ENCODE data around the gene ANO10.

ANO10 gene

GRCh38 chr3:43366885-43367284 is 254.9 kb downstream of the ANO10 start:
- Histone ChIP-seq H4K20me1 (ENCODE audit: insufficient read depth, low read length) (no peaks in the 10 kb centered on the region), H3K9ac (ENCODE audit: low read length) (no peak overlapping the region), H3K27me3 (ENCODE audit: insufficient read depth, low read length) (no peaks in the 10 kb centered on the region), H3F3A (ENCODE audit: insufficient read depth, low read length) (no peaks in the 10 kb centered on the region), H3K27ac (ENCODE audit: low read depth, low read length, poor library complexity, severe bottlenecking) (no peak overlapping the region), H3K4me1 (ENCODE audit: insufficient read depth, low read length, severe bottlenecking) (no peaks in the 10 kb centered on the region), H3K9me2 (ENCODE audit: low read depth, low read length) (no peaks in the 10 kb centered on the region), H3K79me2 (ENCODE audit: insufficient read depth, low read length) (no peaks in the 10 kb centered on the region), H3K4me3 (ENCODE audit: low read depth, low read length, poor library complexity, severe bottlenecking) (no peak overlapping the region), H2AFZ (ENCODE audit: low read length) (no peak overlapping the region), H3K4me2 (ENCODE audit: low read length) (no peak overlapping the region), H3K36me3 (ENCODE audit: insufficient read depth, low read length) (no peaks in the 10 kb centered on the region), H3K9me3 (ENCODE audit: low read length) (no peaks in the 10 kb centered on the region)
- TF ChIP-seq EZH2 (IDR thresholded peaks at IDR 0.05; ENCODE audit: borderline replicate concordance, low read length) (no peak), CTCF (IDR thresholded peaks at IDR 0.05; ENCODE audit: low read length) (no peak)

- no peak overlapping the region for H3K27ac ChIP-seq (ENCODE audit: low read depth, low read length, poor library complexity, severe bottlenecking)
- no peak overlapping the region for H3K4me3 ChIP-seq (ENCODE audit: low read depth, low read length, poor library complexity, severe bottlenecking)
- no peaks in the 10 kb centered on the region for H3K27me3 ChIP-seq (ENCODE audit: insufficient read depth, low read length)
- no peaks in the 10 kb centered on the region for H3K9me2 ChIP-seq (ENCODE audit: low read depth, low read length)
- H3K4me2 ChIP-seq (ENCODE audit: low read length), result no peak overlapping the region
- H3F3A ChIP-seq (ENCODE audit: insufficient read depth, low read length), result no peaks in the 10 kb centered on the region
- no peaks in the 10 kb centered on the region for H3K36me3 ChIP-seq (ENCODE audit: insufficient read depth, low read length)
- no peaks in the 10 kb centered on the region for H3K4me1 ChIP-seq (ENCODE audit: insufficient read depth, low read length, severe bottlenecking)
- H3K9me3 ChIP-seq (ENCODE audit: low read length), result no peaks in the 10 kb centered on the region
- H4K20me1 ChIP-seq (ENCODE audit: insufficient read depth, low read length), result no peaks in the 10 kb centered on the region
- no peak for TF ChIP-seq CTCF (IDR thresholded peaks at IDR 0.05; ENCODE audit: low read length)
- TF ChIP-seq EZH2 (IDR thresholded peaks at IDR 0.05; ENCODE audit: borderline replicate concordance, low read length), result no peak
- no peak overlapping the region for H2AFZ ChIP-seq (ENCODE audit: low read length)
- H3K79me2 ChIP-seq (ENCODE audit: insufficient read depth, low read length), result no peaks in the 10 kb centered on the region
- no peak overlapping the region for H3K9ac ChIP-seq (ENCODE audit: low read length)
These were observed 255.3 kb downstream of the ANO10 start for GRCh38 chr3:43366481-43366880.

GRCh38 chr3:43365601-43366305 is 256.1 kb downstream of the ANO10 start:
- H3K27ac ChIP-seq (ENCODE audit: low read depth, low read length, poor library complexity, severe bottlenecking), result no peak overlapping the region

More at GRCh38 chr3:43365601-43366305, 256.1 kb downstream of the ANO10 start:
- Histone ChIP-seq H3K36me3 (ENCODE audit: insufficient read depth, low read length) (no peaks in the 10 kb centered on the region), H3K9me3 (ENCODE audit: low read length) (no peaks in the 10 kb centered on the region), H3K4me3 (ENCODE audit: low read depth, low read length, poor library complexity, severe bottlenecking) (no peak overlapping the region), H4K20me1 (ENCODE audit: insufficient read depth, low read length) (no peaks in the 10 kb centered on the region), H3K9ac (ENCODE audit: low read length) (no peak overlapping the region), H3K79me2 (ENCODE audit: insufficient read depth, low read length) (no peaks in the 10 kb centered on the region), H3K4me1 (ENCODE audit: insufficient read depth, low read length, severe bottlenecking) (no peaks in the 10 kb centered on the region), H3K4me2 (ENCODE audit: low read length) (no peak overlapping the region), H3K9me2 (ENCODE audit: low read depth, low read length) (no peaks in the 10 kb centered on the region), H2AFZ (ENCODE audit: low read length) (no peak overlapping the region), H3F3A (ENCODE audit: insufficient read depth, low read length) (no peaks in the 10 kb centered on the region), H3K27me3 (ENCODE audit: insufficient read depth, low read length) (no peaks in the 10 kb centered on the region)
- TF ChIP-seq EZH2 (IDR thresholded peaks at IDR 0.05; ENCODE audit: borderline replicate concordance, low read length) (no peak), CTCF (IDR thresholded peaks at IDR 0.05; ENCODE audit: low read length) (no peak)

Measured in OCI-LY1 (cell line).